HG03280 (cell line): Measurements from ENCODE around the gene HBQ1.
"Not testable (repeated sequence)": the region's sequence is repeated elsewhere in the genome, so short reads cannot be mapped to it uniquely, and the experiment has no call there.

ENCODE experiments used
- ATAC-seq: cut with Tn5 transposase; IDR thresholded peaks from one replicate; pipeline ENCODE4 v1.9.1; 2021; ENCODE audit warnings: mild to moderate bottlenecking, moderate library complexity; ENCODE audit not compliant: unreplicated experiment

The HBQ1 gene

GRCh38 chr16:180101-180675 is at the start of gene HBQ1:
HBQ1 (plus strand) TSS chr16:180459; CDS start chr16:180487, 28 bp downstream.
- no peak for ATAC-seq

GRCh38 chr16:130533-131173 is 49.6 kb upstream of the HBQ1 start:
- ATAC-seq, result no peak

GRCh38 chr16:132120-132519 is 48.1 kb upstream of the HBQ1 start:
- ATAC-seq, result no peak

GRCh38 chr16:133716-134115 is 46.5 kb upstream of the HBQ1 start:
- no peak for ATAC-seq

- ATAC-seq, result no peak
Measured at GRCh38 chr16:138049-138417, 42.2 kb upstream of the HBQ1 start.

GRCh38 chr16:140175-140857 is 39.9 kb upstream of the HBQ1 start:
- ATAC-seq, result no peak

- no peak for ATAC-seq
Measured at GRCh38 chr16:142405-142967, 37.8 kb upstream of the HBQ1 start.

- ATAC-seq, result no peak
Measured at GRCh38 chr16:143047-143446, 37.2 kb upstream of the HBQ1 start.

- no peak for ATAC-seq
Measured at GRCh38 chr16:143456-143855, 36.8 kb upstream of the HBQ1 start.

GRCh38 chr16:144797-145252 is 35.4 kb upstream of the HBQ1 start:
- ATAC-seq, result no peak

- ATAC-seq, result no peak
Measured at GRCh38 chr16:146646-147045, 33.6 kb upstream of the HBQ1 start.

GRCh38 chr16:149024-149660 is 31.1 kb upstream of the HBQ1 start:
- no peak for ATAC-seq

- ATAC-seq, result no peak
Measured at GRCh38 chr16:152141-153128, 27.8 kb upstream of the HBQ1 start, which contains the start of gene HBZ. HBZ (plus strand) TSS chr16:152644; CDS start chr16:152910, 266 bp downstream.

- not testable (repeated sequence) for ATAC-seq
Measured at GRCh38 chr16:153129-153521, 27.1 kb upstream of the HBQ1 start.

- ATAC-seq, result not testable (repeated sequence)
Measured at GRCh38 chr16:153550-154216, 26.6 kb upstream of the HBQ1 start.

GRCh38 chr16:154217-155030 is 25.8 kb upstream of the HBQ1 start:
- ATAC-seq, result no peak

- ATAC-seq, result no peak
Measured at GRCh38 chr16:155031-155398, 25.2 kb upstream of the HBQ1 start.

- no peak for ATAC-seq
Measured at GRCh38 chr16:159136-159849, 21.0 kb upstream of the HBQ1 start.
